Ovary (tissue), 9 donors: ENCODE measurements around the gene WNT11. TPM values are rescaled to one million over a fixed set of nuclear protein-coding genes. Genes with fewer than 3 reads are reported as not detected.

Experiments used
- DNase-seq, 5 donors: peaks; one replicate each; pipeline ENCODE4 v3.0.0-alpha.2; 2019 to 2020
- H3K27ac ChIP-seq, 2 donors: fragments of 200-600 bp; one replicate each; pipeline versions ENCODE4 v1.5.1 to v1.8.0; 2019 to 2022
- H3K27me3 ChIP-seq: fragments of 200-600 bp; one replicate; pipeline ENCODE4 v1.8.0; 2022
- H3K36me3 ChIP-seq: fragments of 200-600 bp; sonication (generic); one replicate; pipeline ENCODE4 v1.5.1; 2019
- H3K4me1 ChIP-seq: one replicate; pipeline ENCODE4 v1.8.1; 2013; ENCODE audit warnings: mild to moderate bottlenecking, moderate library complexity; ENCODE audit not compliant: insufficient read depth
- H3K4me3 ChIP-seq: fragments of 200-600 bp; sonication (generic); one replicate; pipeline ENCODE4 v1.5.1; 2017
- H3K9me3 ChIP-seq, 2 donors: fragments of 200-600 bp in 1 of 2; sonication (generic) in 1 of 2; one replicate each; pipeline versions ENCODE4 v1.5.1 to v1.8.1; 2013 to 2019; ENCODE audit warnings: mild to moderate bottlenecking in 1 of 2, moderate library complexity in 1 of 2
- EP300 ChIP-seq: sonication (generic); formaldehyde crosslinking; IDR thresholded peaks from one replicate; pipeline ENCODE4 v1.6.1; 2017; ENCODE audit warnings: antibody characterized with exemption
- POLR2A ChIP-seq: fragments of 450-650 bp; IDR thresholded peaks from one replicate; pipeline ENCODE4 v1.6.1; 2017; ENCODE audit warnings: antibody characterized with exemption, mild to moderate bottlenecking, moderate library complexity
- WGBS, 3 donors: extraction: QIAGEN DNeasy Blood & Tissue Kit in 1 of 3; methylation state at CpG; one replicate each; pipeline versions ENCODE4 v1.1.5 to v1.1.7; 2013 to 2017; 5-methylcytosine and 5-hydroxymethylcytosine counted together
- intact Hi-C, 4 donors: fragments of 100-400 bp; cut with DNase I; formaldehyde crosslinking; loops; one replicate each; pipeline versions ENCODE4 v1.11.0 to v1.15.1; 2022 to 2023
- polyA plus RNA-seq, 2 donors: library from polyadenylated mRNA; stranded (reverse); fragments of 200-250 nt in 1 of 2; fragments of 350-450 nt in 1 of 2; fragmentation: Illumina TruSeq in 1 of 2; extraction: RNeasy Lipid Tissue Mini Kit (QIAGEN cat#74804) in 1 of 2; gene quantifications; one replicate each; pipeline ENCODE4 v1.2.3, GENCODE V29; 2013 to 2014
- total RNA-seq, 7 donors: library from RNA; depleted of rRNA in 2 of 7; stranded (reverse); fragments of >200 nt in 2 of 7; fragmentation: NEBNext Ultra II Directional in 3 of 7; extraction: Animal tissue kit (Norgen Biotek cat#: 25700) in 3 of 7; gene quantifications; one replicate each; pipeline versions ENCODE4 v1.1.0 to v1.2.4, GENCODE V29; 2016 to 2023
- TF ChIP-seq, protein P1 (sequence below), 3 donors: fragments of 450-650 bp in 2 of 3; fragments of 200-600 bp in 1 of 3; IDR thresholded peaks; one replicate each; pipeline versions ENCODE4 v1.5.1 to v1.8.0; 2016 to 2022; ENCODE audit warnings: antibody characterized with exemption in 3 of 3, mild to moderate bottlenecking in 1 of 3
- donor health status: DM: no; HTN: no; CAD: no; lungs with moderate emphysema.
- donor health status: DM: no; HTN: no; CAD: no.
- donor health status: Bipolar disorder and iron deficiency.
- donor health status: DM: yes; HTN: yes; CAD: no.
- donor health status: DM: no; HTN: no; CAD: no.
- donor health status: DM: yes; HTN: yes; CAD: no.

WNT11 gene
- total and polyA plus RNA-seq, 9 donors = 1.1 to 16.4 (median 3.5) TPM

DNA sequence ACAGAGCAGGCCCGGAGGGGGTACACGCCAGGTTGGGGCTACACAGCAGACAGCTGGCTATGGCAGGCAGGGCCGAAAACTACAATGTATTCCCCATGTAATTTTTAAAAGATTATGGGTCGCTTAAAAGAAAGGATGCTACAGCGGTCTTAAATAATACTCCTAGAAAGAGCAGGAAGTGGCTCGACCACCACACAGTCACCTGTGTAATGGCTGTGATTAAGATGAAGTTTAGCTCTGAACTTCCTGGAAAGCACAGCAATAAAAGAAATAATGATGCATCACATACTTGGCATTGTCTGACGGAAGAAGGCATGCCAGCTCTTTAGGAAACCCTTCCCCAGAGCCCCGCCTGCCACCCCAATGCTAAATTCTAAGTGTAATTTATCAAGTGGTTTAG is 32.6 kb downstream of the WNT11 start:
- no peak overlapping the region for H3K4me3 ChIP-seq
- H3K36me3 ChIP-seq = no peaks in the 10 kb centered on the region
- H3K9me3 ChIP-seq = no peaks in the 10 kb centered on the region
- H3K27ac ChIP-seq = no peak overlapping the region
- 89 to 93% (median 92%) methylated on average over 8 of the region's 8 CpGs for WGBS, 3 donors
- no peak for DNase-seq
- intact Hi-C loops = no loop called here
- H3K27me3 ChIP-seq = no peaks in the 10 kb centered on the region
- H3K4me1 ChIP-seq = no peaks in the 10 kb centered on the region
- TF ChIP-seq EP300 (no peak), POLR2A (no peak)
- TF ChIP-seq, protein P1, sequence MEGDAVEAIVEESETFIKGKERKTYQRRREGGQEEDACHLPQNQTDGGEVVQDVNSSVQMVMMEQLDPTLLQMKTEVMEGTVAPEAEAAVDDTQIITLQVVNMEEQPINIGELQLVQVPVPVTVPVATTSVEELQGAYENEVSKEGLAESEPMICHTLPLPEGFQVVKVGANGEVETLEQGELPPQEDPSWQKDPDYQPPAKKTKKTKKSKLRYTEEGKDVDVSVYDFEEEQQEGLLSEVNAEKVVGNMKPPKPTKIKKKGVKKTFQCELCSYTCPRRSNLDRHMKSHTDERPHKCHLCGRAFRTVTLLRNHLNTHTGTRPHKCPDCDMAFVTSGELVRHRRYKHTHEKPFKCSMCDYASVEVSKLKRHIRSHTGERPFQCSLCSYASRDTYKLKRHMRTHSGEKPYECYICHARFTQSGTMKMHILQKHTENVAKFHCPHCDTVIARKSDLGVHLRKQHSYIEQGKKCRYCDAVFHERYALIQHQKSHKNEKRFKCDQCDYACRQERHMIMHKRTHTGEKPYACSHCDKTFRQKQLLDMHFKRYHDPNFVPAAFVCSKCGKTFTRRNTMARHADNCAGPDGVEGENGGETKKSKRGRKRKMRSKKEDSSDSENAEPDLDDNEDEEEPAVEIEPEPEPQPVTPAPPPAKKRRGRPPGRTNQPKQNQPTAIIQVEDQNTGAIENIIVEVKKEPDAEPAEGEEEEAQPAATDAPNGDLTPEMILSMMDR (IDR thresholded peaks at IDR 0.05) = no peak

DNA sequence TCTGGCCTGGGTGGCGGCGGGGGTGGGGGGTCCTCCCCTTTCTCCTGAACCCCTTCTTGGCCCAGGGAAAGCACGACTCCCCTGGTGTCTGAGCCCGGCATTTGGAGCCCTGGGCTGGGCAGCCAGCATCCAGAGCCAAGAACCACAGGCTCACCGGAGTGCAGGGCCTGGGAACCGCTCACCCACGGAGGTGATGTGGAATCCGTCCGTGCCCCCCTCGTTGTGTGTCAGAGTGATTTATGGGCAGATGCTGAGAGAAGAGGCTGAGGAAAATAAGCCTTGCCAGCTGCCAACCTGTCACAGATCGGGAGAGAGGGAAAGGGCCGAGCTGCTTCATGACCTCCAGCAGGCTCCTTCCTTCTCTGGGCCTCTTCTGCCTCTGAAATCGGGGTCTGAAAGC is 33.7 kb downstream of the WNT11 start:
- TF ChIP-seq, protein P1 (IDR thresholded peaks at IDR 0.05) = no peak
- TF ChIP-seq POLR2A = no peak
- no peak for TF ChIP-seq EP300
- intact Hi-C loops = no loop called here
- no peak overlapping the region for H3K27ac ChIP-seq
- WGBS, 3 donors = 71 to 76% (median 75%) methylated on average over 13 of the region's 13 CpGs
- no peak for DNase-seq
- no peaks in the 10 kb centered on the region for H3K9me3 ChIP-seq
- no peaks in the 10 kb centered on the region for H3K27me3 ChIP-seq
- no peaks in the 10 kb centered on the region for H3K36me3 ChIP-seq
- no peaks in the 10 kb centered on the region for H3K4me1 ChIP-seq
- H3K4me3 ChIP-seq = no peak overlapping the region

DNA sequence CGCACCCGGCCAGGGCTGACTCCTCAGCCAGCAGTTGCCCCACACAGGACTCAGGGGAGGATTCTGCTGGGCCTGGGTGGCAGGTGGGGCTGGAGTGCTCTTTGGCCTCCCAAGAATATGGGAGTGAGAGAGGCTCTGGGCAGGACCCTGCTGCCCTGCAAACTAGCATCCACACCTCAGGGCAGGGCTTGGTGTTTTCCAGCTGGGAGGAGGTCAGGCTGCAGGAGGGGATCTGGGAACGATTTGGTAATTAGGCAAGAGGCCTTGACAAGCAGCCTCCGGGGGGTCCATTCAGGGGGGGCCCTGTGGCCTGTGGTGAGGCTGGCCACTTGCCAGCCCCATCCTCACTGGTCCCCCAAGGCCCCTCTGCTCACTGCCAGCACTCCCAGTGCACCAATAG is 35.8 kb downstream of the WNT11 start:
- H3K4me3 ChIP-seq = no peak overlapping the region
- H3K4me1 ChIP-seq = no peaks in the 10 kb centered on the region
- WGBS, 3 donors = 56 to 69% (median 61%) methylated on average over 4 of the region's 4 CpGs
- intact Hi-C loops = no loop called here
- TF ChIP-seq POLR2A (no peak), EP300 (no peak)
- TF ChIP-seq, protein P1 (IDR thresholded peaks at IDR 0.05) = no peak
- H3K9me3 ChIP-seq = no peaks in the 10 kb centered on the region
- no peak overlapping the region for H3K27ac ChIP-seq
- DNase-seq = no peak
- H3K27me3 ChIP-seq = no peaks in the 10 kb centered on the region
- no peaks in the 10 kb centered on the region for H3K36me3 ChIP-seq

DNA sequence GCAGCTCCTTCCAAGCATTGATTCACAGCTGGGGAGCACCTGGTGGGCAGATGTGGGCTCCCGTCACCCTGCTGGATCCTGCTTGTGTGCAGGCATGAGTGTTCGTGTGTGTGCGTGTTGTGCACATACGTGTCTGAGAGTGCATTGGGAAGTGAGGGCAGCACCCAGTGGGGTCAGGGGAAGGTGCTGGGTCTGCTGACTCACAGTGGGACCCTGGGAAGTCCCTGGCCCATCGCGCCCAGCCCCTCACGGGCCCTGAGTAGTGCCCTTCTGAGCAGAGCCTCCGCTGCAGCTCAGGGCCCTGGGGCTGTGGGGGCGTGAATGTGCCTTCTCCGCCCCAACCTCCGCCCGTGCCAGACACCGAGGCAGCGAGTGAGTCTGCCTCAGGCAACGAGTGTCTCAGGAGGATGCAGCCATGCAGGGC is 36.8 kb downstream of the WNT11 start:
- no peaks in the 10 kb centered on the region for H3K9me3 ChIP-seq
- no peaks in the 10 kb centered on the region for H3K27me3 ChIP-seq
- intact Hi-C loops = no loop called here
- no peak for DNase-seq
- 71 to 77% (median 75%) methylated on average over 15 of the region's 15 CpGs for WGBS, 3 donors
- no peaks in the 10 kb centered on the region for H3K4me1 ChIP-seq
- no peak overlapping the region for H3K27ac ChIP-seq
- TF ChIP-seq POLR2A (no peak), EP300 (no peak)
- TF ChIP-seq, protein P1 (IDR thresholded peaks at IDR 0.05) = no peak
- H3K36me3 ChIP-seq = no peaks in the 10 kb centered on the region
- H3K4me3 ChIP-seq = no peak overlapping the region

DNA sequence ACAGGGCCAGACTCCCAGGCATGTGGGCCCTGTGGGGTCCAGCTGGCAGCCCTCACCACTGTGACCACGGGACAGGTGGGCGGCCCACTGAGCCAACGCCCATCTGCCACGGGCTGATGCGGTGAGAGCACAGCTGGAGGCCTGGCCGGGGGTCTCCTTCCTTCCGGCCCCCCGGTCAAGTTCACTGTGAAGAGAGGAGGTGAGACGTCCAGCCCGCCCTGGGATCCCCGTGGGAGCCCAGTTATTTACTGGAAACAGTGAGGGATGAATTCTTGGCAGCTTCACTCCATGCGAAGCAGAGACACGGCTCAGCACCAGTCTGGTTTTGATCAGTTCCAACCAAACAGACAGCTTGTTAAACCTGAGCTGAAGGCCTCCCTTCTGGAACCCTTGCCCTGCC is 38.7 kb downstream of the WNT11 start:
- Histone ChIP-seq H3K27me3 (no peaks in the 10 kb centered on the region), H3K27ac (no peak overlapping the region), H3K9me3 (no peaks in the 10 kb centered on the region), H3K36me3 (no peaks in the 10 kb centered on the region), H3K4me1 (no peaks in the 10 kb centered on the region), H3K4me3 (no peak overlapping the region)
- TF ChIP-seq, protein P1 (IDR thresholded peaks at IDR 0.05) = no peak
- no peak for TF ChIP-seq POLR2A
- no peak for TF ChIP-seq EP300
- no peak for DNase-seq
- intact Hi-C loops = no loop called here
- WGBS, 3 donors = 20 to 40% (median 29%) methylated on average over 13 of the region's 13 CpGs
